Stimulated activated CD4-positive, alpha-beta T cell treated with anti-CD3 and anti-CD28 coated beads, TNF-alpha, amount 100 ng/mL, for 24 hours (primary cell): ENCODE results near the gene SLC35G2.
"Not testable (repeated sequence)": the region's sequence is repeated elsewhere in the genome, so short reads cannot be mapped to it uniquely, and the experiment has no call there.

Experiments used
- DNase-seq, 3 experiments: peaks; one replicate each; pipeline ENCODE4 v3.0.0-alpha.2; 2020; ENCODE audit warnings: low read depth in 3 of 3

SLC35G2 gene

DNA sequence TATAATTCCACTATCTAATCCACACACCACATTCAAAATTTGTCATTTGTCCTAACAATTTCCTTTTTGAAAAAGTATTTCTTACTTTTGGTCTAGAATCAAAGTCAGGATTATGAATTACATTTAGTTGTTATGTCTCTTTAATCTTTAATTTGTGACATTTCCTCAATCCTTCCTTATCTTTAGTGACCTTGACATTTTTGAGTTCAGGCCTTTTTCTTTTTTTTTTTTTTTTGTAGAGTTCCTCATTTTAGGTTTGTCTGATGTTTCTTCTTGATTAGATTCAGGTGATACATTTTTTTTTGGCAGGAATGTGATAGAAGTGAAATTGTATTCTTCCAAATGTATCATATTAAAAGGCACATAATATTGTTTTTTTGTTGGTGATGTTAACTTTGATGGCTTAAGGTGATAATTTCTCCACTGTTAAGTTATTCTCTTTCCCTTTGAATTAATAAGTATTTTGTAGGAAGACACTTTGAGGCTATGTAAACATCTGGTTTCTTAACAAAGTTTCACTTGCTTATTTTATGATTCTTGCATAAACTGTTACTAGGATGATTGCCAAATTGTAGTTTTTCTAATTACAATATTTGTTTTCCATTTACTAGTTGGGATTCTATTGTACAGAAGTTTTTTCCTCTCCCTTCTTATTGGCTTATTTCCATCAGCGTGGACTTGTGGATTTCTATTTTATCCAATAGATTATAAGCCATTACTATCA, 16.3 kb downstream of the SLC35G2 start:
- no peak for DNase-seq

DNA sequence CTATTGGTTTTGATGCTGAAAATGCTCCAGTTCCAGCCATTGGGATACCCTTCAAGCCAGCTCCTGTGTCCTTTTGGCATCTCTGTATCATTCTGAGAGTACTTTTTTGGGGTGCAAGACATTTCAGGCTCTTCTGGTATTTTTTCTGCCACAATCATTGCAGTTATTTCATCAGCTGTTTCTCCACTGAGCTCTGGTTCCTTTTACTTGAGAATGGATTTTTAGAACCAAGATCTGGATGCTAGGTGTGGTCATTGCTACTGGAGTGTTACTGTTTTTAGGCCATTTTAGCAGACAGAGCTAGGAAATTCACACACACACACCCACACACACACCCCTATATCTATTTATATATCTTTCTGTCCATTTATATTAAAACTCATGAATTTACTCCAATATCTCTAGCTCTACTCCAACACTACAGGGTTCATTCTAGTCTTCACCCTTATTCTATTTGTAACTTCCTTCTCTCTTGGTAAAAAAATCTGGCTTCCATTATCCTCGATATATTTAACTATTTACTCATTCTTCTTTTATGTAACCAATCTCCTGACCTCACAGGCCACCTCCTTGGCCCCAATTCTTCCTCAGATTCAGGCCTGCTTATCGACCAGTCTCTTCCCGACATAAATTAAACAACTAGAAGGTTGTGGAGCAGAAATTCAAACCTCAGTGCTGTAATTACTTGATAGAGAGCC, 17.0 kb downstream of the SLC35G2 start:
- no peak for DNase-seq

DNA sequence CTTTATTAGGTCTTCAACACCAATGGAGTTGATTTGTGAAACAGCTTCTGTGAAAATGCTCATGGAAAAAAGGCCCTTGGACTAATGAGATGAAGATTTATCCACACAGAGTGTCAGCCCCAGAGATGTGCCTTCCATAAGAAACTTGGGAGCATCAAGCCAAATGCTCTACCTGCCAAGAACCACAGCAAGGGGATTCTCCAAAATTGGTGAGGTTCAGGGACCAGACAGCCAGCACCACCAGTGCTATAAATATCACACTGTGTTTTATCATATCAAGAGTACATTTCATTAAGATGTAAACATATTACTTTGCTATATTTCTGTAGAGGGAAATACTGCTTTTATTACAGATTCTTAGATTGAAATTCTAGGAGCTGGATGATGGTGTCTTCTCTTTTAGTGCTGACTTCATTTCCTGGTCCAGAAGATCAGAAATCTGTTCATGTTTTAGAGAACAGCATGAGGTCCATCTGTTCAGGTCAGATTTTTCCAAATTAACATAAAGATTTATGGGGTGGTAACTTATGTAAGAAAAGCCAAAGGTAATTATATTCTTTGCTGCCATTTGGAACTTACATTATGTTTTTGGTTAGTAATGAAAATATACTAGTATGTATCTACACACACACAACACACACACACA, 17.7 kb downstream of the SLC35G2 start:
- DNase-seq, result no peak

DNA sequence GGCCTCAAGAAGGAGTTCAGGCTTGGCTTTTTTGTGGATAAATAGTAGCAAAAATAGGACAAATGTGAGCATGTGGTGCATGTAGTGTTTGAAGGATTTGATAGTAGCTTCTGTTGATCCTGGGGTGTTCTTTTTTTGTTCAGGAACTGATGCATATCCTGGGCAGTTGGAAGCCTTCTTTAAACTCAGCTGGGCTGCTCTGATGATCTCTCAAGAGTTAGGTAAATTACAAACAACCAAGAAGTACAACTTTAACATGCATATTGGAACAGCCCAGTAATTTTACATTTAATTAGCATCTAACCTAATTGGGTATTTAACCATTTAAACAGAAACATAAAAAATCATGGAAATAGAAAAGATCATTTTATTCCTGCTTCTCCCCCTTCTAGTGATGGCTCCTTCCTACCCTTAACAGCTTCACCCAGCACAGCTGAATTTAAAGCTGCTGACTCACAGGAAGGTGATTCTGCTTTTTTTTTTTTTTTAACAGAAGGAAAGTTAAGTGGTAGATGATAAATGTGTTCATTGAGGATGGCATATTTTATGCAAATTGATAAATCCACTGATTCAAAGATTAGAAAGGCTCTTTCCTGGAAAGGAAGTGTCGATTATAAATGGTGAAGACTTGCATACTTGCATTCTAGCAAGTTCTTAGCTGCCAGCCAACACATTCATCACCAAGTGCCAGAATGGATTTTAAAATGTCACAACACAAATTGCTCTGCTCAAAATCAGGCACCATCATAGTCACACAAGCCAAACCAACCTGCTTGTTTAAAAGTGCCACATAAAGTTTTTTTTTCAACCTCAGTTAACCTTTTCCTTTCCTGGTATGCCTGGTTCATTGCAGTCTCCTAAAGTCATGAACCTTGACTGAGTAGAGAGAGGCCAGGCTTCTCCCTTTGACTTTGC, 20.0 kb downstream of the SLC35G2 start:
- no peak for DNase-seq

DNA sequence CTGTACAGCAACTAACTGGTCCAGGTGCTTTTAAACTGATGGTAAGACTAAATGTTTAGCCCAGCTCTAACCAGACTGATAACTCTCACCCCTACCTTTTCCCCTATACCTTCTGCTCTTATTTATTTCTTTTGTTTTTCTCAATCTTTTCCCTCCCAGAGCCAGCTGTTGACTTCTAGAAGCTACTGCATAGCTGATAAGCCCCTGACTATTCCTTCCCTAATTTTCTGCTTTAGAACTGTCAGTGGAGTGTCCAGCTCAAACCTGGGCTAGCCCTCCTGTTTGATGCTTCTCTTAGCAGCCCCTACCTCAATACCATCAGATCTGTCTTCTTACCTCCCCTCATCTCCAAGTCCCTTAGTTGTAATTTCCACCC, 20.6 kb downstream of the SLC35G2 start:
- no peak for DNase-seq

DNA sequence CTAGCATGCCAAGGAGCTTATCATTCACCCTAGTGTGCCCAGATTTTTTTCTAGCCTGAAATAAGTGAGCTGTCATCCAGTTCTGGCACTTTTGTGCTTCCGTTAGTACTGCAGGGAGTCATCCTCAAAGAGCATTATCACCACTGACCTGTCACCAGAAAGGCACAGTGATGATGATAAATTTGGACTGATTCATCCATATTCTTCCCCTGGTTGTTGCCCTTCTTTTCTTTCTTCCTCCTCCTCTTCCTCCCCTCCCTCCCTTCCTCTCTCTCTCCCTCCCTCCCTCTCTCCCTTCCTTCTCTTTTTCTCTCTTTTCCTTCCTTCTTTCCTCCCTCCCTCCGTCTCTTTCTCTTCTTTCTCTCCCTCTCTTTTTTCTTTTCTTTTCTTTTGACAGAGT, 21.3 kb downstream of the SLC35G2 start:
- no peak for DNase-seq

DNA sequence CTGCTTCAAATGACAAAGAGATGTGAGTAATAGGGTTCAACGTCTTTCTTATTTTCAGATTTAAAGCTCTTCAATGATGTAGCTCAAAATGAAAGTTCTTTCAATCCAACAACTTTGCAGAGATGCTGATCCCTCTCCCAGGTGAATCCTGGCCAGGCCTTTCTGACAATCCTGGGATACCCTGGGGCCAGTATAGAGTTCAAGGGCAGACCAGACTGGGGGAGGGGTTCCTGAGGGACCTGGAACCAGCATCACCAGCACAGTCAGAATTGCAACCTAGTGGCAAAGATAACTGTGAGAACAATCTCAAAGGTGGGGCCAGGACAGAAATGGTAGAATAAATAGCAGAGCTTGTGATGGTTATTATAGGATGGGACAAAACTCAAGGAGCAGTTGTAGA, 23.4 kb downstream of the SLC35G2 start:
- DNase-seq, result no peak

DNA sequence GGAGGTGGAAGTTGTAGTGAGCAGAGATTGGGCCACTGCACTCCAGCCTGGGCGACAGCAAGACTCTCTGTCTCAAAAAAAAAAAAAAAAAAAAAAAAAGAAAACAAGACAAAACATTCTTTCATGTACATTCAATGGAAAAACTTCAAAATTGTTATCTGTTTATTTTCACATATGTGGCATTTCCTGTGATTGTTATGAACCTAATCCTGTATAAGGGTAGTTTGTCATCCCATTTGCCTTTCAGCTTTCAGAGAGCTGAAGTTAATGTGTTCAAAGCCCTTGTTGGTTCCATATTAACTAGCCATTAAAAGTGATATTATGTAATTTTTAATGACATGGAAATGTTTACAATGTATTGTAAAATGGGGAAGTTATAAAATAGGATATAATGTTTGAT, 25.8 kb downstream of the SLC35G2 start:
- no peak for DNase-seq

DNA sequence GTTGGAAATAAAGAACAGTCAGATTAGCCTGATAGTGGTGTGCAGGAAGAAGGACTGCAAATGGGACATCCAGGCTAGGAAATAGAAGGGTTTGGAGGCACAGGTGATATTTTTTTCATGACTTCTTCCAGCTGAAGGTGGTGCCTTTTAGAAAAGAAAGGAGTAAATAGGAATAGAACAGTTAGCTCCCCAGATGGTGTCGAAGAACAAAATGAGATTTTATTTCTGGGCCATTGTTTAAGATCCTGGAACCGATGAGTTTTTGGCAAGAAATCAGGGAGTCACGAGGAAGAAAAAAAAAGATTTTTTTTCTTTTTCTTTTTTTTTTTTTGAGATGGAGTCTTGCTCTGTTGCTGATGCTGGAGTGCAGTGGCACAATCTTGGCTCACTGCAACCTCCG, 33.3 kb downstream of the SLC35G2 start:
- no peak for DNase-seq

DNA sequence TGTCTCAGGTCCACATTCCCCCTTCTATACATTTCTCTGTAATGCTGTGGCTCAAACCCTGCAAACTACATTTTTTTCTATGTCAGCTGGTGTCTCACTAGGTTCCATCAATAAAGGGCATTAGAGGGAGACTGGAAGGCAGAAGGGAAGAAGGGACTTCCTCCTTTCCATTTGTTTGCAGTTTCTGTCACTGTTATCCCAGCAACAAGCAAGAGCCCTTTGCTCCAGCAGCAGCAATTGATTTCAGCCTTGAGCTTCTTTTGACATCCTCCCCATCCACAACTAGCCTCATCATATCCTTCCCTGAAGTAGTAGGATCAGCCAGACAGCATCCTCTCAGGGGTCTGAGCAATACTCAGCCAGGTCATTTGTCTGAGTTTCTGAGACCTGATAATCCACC, 37.7 kb downstream of the SLC35G2 start:
- DNase-seq, result no peak

DNA sequence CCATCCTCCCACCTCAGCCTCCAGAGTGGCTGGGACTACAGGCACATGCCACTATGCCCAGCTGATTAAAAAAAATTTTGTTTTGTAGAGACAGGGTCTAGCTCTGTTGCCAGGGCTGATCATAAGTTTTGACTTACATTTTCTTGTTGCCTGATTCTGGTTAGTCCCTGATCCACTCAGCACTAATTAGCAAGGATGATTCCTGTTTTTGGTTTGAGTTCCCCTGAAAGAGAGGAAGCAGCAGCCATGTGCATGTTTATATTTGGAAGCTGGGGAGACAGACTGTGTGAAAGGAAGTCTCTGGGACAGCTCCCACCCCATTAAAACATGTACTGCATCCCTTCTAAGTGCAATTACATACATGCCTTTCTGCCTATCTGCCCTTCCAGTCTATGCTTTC, 39.5 kb downstream of the SLC35G2 start:
- no peak for DNase-seq

DNA sequence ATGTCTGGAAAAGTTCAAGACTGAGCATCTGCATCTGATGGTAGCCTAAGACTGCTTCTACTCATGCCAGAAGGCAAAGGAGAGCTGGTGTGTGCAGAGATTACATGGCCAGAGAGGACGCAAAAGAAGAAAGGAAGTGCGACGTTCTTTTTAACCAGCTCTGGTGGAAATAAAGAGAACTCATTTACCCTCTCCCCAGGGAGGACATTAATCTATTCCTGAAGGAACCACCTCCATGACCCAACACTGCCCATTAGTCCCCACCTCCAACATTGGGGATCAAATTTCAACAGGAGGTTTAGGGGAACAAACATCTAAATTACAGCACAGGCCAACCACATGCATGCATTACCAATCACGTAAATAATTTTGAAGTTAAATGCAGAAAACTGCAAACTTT, 41.6 kb downstream of the SLC35G2 start:
- DNase-seq, result no peak

DNA sequence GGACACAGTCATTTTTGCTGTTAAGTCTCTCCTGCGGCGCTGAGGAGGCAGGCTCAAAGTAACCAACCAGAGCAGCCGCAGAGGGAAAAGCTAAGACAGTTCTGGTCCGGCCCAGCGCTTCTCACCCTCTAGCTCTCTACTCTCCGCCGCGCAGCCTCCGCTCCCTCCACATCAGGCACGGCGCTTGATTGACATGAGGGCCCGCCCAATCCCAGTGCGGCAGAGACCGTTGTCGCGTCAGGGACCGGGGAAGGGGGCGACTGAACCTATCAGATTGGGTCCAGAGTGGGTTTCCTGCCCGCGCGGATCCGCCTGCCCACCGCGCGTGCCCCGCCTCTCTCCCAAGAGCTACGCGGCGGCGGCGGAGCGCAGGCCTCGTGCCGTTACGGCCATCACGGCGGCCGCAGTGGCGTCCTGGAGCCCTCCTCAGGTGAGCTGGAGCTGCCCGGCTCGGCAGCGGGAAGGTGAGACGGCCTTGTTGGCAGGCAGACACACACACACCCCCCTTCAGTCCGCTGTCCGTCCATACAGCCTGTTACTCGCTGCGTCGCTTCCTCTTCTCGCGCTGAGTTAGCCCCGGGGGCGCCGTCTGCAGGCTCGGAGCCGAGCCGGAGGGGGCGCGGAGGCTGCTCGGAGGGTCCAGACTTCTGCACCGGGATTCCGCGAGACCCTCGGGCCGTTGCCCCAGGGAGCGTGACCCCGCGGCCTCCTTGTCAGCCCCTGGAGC, 43.1 kb downstream of the SLC35G2 start, which contains the start of gene NCK1:
Gene NCK1, plus strand, starts transcription at position 319 of the 727 bp plus-strand sequence. CDS start 65,794 bp downstream, outside the sequence.
- peak; percentile 96 to 98 (median 97) for DNase-seq

DNA sequence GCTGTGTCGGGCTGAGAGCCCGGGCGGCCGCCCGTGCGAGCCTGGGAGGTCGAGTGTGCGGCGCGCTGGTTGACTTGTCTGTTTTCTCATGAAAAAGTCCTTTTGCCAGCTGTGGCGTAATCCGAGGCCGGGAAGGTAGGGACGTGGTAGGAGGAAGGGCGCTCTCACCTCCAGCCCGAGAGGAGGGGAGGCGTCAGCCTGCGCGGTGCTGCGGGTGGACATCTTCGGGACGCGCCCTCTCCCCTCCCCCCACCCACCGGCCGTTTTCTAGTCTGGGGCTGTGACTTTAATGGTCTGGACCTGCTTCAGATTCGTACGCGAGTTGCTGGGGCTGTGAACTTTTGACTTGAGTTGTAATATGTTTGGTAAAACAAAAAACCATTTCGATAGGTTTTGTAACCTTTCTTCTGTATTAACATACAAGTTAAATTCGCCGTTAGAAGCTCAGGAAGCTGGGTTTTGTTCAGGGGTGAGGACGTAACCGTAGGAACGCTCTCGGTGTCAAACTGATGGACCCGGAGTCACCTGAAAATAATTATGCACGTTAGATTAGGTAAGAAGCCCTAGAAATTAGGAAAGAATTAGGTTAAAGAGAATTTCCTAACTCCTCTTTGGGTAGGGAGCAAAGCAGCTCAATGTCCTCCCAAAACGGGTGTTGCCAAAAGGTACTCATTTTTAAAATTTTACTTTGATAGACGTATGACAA, 43.8 kb downstream of the SLC35G2 start:
- peak; percentile 13 to 46 (median 16) for DNase-seq

DNA sequence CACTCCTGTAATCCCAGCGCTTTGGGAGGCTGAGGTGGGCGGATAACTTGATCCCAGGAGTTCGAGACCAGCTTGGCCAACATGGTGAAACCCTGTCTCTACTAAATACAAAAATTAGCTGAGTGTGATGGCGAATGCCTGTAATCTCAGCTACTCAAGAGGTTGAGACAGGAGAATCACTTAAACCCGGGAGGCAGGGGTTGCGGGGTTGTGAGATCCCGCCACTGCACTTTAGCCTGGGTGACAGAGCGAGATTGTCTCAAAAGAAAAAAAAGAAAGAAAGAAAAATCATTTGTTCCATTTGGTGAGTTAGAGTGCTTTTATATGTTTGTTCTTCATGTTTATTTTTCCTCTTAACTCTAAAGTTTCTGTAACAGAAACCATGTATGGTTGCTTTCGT, 50.4 kb downstream of the SLC35G2 start:
- no peak for DNase-seq

DNA sequence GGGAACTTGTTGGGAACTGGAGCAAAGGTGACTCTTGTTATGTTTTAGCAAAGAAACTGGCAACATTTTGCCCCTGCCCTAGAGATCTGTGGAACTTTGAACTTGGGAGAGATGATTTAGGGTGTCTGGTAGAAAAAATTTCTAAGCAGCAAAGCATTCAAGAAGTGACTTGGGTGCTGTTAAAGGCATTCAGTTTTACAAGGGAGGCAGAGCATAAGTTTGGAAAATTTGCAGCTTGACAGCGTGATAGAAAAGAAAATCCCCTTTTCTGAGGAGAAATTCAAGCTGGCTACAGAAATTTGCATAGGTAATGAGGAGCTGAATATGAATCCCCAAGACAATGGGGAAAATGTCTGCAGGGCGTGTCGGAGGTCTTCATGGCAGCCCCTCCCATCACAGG, 53.3 kb downstream of the SLC35G2 start:
- not testable (repeated sequence) for DNase-seq

DNA sequence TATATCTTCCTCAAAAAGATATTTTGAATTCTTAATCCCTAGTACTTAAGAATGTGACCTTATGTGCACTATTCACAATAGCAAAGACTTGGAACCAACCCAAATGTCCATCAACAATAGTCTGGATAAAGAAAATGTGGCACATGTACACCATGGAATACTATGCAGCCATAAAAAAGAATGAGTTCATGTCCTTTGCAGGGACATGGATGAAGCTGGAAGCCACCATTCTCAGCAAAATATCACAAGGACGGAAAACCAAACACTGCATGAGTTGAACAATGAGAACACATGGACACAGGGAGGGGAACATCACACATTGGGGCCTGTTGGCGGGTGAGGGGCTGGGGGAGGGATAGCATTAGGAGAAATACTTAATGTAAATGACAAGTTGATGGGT, 60.6 kb downstream of the SLC35G2 start:
- DNase-seq, result not testable (repeated sequence)

DNA sequence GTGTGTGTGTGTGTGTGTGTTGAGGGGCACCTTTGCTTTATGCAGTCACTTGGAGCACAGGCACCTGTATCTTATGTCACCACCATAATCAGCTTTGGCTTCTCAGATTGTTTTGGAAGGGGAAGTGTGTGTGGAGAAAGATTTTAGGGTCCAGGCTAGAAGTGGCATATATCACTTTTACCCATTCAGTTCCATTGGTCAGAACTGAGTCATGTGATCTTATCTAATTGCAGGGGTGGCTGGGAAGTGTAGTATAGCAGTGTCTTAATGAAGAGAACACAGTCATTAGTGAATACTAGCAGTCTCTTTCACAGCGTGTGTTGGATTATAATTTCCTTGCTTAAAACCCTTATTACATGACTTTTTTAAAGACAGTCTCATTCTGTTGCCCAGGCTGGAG, 63.6 kb downstream of the SLC35G2 start:
- DNase-seq, result no peak

DNA sequence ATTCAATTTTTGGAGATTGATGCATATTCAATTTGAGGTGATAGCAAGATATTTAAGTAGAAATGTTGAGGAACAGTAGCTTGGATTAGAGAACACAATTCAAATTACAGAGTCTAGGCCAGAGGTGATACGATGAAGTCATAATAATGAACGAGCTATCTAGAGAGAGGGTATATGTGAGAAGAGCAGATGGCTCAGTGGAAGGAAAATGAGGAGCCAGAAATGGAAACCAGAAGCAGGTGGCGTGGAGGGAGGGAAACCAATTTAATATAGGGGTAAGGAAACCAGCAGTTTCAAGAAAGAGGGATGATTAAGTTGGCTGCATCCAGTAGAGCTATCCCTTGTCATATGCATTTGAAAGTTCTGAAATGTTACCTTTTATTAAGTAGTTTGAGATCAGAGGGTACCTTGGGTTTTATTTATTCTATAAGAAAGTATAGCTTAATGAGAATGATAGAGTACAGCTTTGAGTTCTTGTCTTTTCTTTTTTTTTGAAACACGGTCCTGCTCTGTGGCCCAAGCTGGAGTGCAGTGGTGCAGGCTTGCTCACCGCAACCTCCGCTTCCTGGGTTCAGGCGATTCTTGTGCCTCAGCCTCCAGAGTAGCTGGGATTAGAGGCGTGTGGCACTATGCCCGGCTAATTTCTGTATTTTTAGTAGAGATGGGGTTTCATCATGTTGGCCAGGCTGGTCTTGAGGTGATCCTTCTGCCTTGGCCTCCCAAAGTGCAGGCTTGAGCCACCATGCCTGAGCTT, 65.2 kb downstream of the SLC35G2 start:
- DNase-seq, result no peak
